CD4-positive, alpha-beta T cell treated with Interleukin-17A for 1 hour (primary cell): ENCODE data around the gene RBP7.
A peak's percentile ranks its signal among the peaks of the same experiment; 100 is the strongest.

ENCODE experiments used
- DNase-seq: peaks from one replicate; pipeline ENCODE4 v3.0.0-alpha.2; 2020

Gene RBP7

DNA sequence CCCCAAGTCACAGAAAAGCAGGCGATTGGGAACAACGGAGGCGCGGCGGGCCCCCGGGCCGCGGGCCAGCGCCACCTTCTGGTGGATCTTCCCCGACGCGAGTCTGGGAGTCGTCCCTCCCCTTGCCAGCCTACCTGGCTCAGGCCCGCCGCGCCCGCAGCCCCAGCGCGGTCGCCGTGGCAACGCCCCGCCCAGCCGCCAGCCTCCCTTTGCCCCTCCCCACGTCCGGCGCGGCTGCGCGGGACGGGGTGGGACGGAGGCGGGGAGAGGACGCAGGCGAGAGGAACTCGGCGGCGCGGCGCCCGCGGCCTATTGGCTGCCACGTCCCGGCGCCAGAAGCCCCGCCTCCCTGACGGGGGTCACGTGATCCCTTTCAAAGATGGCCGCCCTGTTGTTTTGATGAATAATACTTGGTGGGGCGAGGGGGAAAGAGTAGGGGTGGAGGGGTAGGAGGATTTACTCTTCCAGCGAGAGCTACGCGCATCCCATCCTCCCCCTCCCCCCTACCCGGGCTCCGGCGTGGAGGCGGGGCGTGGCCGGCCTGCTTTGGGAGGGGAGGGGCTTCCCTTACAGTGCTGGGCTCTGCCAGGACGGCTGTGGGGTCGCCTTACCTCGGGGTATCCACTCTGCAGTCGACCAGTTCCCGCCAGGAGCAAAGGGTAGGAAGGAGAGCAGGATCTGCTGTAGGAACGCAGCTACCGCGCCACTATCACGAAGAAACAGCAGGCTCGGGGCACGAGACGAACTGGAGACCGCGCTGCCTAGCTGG is 35.7 kb downstream of the RBP7 start, which contains the start of gene UBE4B:
Gene UBE4B, plus strand, starts transcription at position 369 of the 769 bp plus-strand sequence. CDS start 713 bp downstream, outside the sequence.
- DNase-seq, result peak; percentile 98

DNA sequence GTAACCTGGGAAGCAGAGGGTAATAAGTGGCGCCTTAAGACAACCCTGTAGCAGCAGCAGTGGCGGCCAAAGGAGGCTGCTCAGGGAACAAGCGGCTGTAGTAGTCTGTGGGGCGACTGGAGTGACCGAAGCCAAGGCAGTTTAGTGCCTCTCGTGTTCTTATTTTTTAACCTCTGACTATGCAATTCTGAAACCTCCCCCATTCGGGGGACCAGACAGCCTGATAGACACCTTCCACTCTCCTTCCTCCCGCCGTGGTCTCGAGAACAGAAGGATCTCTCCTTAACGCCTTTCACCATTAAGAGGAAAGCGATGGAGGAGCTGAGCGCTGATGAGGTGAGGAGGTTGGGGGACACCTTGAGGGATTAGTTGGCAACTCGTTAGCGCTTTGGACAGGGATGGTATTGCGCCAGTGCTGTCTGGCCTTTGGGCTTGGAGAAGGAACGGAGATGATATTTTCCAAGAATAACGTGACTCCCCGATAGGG is 36.4 kb downstream of the RBP7 start:
- no peak for DNase-seq

DNA sequence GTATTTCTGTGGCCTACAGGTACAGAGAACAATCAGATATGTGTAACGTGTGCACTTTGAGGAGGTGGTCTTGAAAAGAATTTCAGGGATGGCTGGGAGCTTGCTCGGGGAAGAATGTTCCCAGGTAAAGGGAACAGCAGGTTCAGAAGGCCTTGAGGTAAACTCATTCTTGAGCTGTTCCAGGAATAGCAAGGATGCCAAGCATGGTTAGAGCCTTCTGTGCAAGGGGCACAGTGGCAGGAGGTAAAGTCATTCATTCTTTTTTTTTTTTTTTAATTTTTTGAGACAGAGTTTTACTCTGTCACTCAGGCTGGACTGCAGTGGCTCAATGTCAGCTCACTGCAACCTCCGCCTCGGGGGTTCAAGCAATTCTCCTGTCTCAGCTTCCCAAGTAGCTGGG is 45.7 kb downstream of the RBP7 start:
- DNase-seq, result no peak

DNA sequence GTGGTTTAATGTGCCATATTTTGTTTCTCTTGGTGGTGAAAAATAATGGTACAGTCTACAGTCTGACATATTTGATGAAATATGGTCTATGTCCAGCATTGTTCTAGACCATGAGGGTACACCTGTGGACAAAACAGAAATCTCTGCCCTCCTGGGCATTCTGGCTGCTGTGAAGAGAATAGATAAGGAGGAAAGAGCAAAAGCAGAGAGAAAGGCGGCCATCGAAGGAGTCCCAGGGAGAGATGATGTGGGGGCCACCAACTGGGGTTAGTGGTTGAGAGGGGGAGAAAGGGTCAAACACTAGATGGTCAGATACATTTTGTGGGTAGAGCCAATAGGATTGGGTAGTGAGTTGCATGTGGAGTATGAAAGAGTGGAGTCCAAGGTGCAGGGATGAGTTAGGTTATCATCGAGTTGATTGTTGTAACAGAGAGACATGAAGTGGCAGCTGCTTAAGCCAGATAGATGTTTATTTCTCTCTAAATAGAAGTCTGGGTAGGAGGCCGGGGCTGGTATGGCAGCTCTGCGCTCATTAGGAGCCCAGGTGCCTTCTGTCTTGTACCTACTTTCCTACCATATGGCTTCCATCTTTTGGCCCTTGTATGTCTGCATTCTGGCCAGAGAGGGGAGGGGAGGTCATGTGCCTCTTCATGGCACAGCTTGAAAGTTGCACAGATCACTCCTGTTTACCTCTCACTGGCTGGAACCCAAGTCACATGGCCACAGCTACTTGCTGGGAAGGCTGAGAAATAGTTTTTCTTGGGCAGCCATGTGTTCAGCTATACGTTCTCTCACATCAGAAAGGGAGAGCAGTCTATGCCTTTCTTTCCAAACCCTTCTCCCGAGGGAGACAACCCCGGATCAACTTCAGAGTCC is 48.7 kb downstream of the RBP7 start:
- no peak for DNase-seq

DNA sequence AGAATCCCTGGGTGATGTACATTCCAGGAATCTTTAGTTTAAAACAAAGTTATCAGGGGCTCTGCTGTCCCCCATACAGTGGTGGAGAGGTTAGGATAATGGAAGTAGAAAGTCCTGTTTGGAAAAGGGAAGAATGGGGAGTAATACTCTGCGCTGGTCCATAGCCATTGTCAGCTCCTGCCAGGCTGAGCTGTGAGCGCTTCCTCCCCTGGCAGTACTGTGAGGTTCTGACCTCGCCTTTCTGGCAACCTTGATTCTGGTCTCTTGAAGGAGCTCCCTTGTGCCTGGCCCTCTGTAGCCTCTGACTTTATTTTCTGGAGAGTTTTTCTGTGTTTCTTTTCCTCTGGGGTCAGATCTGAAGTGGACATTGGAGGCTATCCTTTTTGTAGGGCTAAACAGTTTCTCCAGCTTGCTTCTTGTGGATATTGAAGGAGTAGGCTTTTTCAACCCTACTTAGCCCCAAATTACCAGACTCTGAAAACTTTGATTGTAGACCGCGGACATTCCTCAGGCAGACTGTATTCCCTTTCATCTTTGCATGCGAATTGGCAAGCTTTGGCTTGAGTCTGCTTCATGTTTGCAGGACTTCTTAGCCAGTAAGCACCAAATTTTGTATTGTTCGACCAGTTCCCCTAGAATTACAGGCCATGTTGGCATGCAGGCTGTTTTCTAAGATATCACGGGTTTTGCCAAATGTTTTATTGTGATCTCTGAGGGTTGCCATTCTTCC is 49.5 kb downstream of the RBP7 start:
- DNase-seq, result no peak

DNA sequence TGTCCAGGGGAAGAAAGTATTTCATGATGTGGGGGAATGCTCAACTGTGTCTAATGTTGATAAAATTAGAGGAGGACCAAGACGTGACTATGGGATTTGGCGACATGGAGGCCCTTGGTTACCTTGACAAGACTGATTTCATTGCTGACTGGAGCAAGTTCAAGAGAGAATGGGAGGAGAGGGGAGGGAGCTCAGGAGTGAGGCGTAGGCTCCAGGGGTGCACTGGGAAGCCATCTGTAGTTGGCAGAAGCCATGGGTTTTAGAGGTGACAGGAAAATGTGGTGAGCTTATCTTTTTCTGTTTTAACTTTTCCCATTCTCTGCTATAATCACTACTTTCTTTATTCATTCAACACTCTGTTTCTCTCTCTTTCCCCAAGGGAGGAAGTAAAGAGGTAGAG is 51.6 kb downstream of the RBP7 start:
- DNase-seq, result no peak

DNA sequence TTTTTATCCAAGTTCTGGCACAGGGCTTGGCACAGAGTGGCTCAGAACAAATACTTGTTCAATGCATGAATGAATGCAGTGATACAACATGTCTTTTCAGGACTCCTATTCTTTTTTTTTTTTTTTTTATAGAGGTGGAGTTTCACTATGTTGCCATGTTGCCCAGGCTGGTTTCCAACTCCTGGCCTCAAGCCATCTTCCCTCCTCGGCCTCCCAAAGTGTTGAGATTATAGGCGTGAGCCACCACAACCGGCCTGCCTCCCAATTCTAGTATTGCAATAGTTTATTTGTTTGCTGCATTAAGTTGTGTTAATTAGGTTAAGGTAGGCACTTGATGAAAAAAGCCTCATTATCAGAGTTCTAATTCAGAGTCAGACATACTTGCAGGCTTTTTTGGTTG is 53.6 kb downstream of the RBP7 start:
- no peak for DNase-seq

DNA sequence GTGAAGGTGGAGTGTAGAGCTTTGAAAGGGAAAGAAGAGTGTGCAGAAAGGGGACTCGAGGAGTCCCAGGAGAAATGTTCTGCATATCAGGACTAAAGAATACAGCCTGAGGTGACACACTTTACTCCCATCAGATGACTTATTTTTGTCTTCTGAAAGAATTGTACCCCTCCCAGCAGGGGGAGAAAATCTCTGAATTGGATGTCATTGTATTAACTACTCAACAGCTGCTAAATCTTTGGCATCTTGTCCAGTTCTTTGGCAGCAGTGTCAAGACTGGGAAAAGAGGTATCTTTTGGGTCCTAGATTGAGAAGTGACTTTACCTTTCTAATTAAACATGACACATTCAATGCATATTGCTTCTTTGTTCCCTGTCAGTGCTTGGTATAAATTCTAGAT is 54.6 kb downstream of the RBP7 start:
- no peak for DNase-seq

DNA sequence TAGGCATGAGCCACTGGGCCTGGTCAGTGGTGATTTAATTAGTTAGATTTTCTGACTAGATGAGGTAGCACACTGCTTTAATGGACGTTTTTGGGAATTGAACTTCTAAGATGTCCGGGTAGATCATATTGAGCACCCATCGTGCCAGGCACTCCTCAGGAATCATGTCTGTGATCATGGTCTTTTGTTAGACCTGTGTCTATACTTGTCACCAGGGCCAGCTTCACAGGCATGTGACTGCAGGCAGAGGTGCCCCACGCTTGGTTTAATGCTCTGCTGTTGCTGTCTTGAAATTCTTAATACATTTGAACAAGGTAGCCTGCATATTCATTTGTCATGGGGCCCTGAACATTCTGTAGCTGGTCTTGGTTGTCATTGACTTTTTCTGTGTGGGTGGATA is 55.3 kb downstream of the RBP7 start:
- no peak for DNase-seq

DNA sequence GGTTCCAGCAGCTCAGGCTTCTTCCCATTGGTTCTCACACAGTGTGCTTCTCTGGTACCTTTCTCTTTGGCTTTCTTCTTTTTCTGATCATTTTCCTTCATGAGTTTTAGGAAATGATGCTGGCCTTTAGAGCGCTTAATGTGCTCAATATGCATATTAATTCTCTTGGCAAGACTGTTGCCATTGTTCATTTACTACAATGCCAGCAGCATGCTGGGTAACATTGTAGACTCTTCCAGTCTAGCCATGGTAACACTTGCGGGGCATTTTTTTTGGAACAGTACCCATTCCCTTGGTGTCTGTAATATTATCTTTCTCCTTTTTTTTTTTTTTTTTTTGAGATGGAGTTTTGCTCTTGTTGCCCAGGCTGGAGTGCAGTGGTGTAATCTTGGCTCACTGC is 57.4 kb downstream of the RBP7 start:
- DNase-seq, result no peak

DNA sequence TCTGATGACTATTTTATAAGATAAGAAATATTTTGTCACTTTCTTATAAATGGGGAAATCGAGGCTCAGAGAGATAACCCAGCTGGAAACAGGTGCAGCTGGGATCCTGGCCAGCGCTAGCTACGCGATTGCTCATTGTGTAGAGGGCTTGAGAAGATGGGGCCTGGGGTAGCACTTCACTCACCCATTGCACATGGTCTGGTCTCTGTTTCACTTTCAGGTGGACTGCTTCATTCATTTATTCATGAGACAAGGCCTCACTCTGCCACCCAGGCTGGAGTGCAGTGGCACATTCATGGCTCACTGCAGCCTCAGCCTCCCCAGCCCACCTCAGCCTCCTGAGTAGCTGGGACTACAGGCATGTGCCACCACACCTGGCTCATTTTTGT is 59.6 kb downstream of the RBP7 start:
- no peak for DNase-seq

DNA sequence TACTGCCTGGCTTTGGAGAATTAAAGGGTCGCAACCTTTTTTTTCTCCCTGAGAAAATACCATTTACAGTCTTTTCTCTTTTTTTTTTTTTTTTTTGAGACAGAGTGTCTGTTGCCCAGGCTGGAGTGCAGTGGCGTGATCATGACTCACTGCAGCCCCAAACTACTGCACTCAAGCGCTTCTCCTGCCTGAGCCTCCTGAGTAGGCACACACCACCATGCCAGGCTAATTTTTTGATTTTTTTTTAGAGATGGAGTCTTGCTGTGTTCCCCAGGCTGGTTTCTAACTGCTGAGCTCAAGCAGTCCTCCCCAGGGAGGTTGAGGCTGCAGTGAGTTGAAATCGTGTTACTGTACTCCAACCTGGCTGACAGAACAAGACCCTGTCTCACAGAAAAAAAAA is 60.3 kb downstream of the RBP7 start:
- no peak for DNase-seq

DNA sequence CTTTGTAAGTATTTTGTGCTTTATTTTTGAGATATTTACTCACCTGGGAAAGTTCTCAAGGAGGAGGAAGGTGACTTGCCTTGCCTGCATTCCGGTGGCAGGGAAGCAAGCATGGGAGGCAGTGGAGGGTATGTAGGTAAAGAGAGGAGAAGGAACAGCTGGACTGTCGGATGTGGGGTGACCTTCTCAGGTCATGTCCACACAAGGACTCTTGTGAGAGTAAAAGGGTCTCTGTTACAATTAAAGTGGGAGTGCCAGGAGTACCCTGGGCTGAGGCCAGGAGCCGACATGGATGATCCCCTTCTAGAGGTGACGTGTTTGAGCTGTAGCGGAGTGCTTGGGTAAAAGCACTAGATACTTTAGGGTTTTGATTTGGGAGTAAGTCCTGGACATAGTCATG is 60.8 kb downstream of the RBP7 start:
- DNase-seq, result no peak

DNA sequence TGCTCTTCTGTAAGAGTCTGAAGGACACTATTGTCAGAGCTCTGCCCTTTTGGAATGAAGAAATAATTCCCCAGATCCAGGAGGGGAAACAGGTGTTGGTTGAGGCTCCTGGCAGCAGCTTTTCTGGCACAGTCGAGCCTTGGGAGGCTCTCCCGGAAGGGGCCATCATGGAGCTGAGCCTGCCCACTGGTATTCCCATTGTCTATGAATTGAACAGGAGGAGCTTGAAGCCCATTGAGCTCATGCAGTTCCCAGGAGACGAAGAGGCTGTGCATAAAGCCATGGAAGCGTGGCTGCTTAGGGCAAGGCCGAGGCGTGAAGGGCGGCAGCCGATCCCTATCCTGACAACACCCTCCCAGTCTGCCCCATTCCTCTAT is 62.3 kb downstream of the RBP7 start:
- DNase-seq, result no peak

DNA sequence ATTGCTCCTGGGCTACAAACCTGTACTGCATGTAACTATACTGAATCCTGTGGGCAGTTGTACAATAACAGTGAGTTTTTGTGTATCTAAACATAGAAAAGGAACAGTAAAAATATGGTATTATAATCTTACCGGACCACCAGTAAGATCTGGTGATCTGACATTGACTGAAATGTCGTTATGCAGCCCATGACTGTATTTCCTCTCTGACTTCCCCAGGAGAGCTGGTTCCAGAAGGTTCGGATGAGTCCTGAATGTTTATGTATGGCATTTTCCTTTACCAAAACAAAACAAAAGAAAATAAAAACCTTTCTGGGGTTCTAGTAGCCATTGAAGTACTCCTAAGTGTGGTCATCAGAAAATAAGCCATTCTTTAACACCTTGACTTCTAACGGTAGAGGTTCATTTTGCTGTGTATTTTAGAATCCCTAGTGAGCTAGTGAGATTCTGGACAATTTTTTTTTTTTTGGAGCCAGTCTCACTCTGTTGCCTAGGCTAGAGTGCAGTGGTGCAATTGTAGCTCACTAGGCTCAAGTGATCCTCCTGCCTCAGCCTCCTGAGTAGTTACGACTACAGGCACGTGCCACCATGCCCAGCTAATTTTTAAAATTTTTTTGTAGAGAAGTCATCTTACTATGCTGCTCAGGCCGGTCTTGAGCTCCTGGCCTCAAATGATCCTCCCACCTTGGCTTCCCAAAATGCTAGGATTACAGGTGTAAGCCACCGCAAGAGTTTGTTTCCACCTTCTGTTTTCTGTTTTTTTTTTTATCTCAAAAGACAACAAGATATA is 63.5 kb downstream of the RBP7 start:
- no peak for DNase-seq

DNA sequence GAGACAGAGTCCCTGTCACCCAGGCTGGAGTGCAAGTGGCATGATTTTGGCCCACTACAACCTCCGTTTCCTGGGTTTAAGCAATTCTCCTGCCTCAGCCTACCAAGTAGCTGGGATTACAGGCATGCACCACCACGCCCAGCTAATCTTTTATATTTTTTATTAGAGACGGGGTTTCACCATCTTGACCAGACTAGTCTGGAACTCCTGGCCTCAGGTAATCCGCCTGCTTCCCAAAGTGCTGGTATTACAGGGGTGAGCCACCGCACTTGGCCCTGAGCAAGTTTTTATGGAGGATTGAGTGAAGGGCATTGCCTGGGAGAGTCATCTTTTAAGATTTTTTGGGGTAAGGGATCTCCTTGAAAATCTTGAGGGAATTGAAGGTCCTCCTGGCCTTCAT is 64.2 kb downstream of the RBP7 start:
- DNase-seq, result no peak

DNA sequence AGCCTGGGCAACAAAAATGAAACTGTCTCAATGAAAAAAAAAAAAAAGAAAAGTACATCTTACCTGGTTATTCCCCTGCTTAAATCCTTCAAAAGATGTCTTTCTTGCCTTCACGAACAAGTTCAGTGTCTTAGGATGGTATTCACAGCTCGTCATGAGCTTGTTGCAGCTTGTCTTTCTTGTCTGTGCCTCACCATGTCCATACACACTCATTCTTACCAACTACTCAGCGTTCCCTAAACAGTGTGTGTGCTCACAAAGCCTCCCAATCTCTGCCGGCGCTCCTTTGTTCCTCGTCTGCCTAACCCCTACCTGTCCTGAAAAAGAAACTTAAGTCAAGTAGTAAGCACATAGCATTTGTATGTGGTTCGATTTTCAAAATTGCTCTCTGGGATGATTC is 66.8 kb downstream of the RBP7 start:
- no peak for DNase-seq

DNA sequence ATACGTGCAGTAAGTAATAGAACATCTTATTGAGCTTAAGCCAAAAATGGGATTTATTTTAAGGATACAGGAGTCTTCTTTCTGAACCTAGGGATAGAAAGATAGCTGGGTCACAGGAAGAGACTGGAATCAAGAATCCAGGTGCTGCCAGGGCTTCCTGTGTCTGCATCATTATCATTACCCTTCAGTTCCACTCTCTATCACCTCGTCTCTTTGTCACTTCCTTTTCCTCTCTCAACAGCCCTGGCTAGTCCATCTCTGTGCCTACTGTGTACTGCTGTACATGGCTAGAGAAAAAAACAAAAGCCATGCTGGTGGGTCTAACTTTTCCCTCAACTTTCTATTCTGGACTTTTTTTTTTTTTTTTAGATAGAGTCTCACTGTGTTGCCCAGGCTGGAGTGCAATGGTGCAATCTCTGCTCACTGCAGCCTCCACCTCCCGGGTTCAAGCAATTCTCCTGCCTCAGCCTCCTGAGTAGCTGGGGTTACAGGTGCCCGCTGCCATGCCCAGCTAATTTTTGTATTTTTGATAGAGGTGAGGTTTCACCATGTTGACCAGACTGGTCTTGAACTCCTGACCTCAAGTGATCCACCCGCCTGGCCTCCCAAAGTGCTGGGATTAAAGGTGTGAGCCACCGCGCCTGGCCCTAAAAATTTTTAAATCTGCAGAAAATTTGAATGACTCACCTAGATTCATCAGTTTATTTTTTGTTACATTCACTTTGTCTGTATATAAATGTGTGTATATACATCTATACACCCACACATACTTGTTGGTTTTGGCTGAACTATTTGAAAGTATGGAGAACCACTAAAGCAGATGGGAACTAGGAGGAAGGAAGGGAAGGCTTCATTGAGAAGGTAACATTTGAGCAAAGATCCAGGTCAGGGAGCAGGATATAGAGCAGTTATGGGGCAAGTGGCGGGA is 67.7 kb downstream of the RBP7 start:
- DNase-seq, result no peak

DNA sequence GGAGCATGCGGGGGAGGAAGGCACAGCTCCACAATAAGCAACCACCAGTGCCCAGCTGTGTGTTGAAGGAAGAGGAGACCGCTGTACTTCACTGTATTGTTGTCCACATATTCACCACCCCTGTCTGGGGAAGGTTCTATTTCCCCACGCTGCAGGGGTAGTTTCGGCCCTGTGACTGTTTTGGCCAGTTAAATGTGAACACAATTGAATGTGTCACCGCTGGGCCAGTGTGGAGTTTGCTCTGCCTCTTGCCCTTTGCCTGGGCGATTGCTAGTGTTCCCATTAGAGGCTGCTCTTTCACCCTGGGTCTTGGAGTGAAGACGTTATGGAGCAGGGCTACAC is 68.3 kb downstream of the RBP7 start:
- DNase-seq, result no peak
